Measurements from ENCODE around the gene HEBP2.

HEBP2 gene

DNA sequence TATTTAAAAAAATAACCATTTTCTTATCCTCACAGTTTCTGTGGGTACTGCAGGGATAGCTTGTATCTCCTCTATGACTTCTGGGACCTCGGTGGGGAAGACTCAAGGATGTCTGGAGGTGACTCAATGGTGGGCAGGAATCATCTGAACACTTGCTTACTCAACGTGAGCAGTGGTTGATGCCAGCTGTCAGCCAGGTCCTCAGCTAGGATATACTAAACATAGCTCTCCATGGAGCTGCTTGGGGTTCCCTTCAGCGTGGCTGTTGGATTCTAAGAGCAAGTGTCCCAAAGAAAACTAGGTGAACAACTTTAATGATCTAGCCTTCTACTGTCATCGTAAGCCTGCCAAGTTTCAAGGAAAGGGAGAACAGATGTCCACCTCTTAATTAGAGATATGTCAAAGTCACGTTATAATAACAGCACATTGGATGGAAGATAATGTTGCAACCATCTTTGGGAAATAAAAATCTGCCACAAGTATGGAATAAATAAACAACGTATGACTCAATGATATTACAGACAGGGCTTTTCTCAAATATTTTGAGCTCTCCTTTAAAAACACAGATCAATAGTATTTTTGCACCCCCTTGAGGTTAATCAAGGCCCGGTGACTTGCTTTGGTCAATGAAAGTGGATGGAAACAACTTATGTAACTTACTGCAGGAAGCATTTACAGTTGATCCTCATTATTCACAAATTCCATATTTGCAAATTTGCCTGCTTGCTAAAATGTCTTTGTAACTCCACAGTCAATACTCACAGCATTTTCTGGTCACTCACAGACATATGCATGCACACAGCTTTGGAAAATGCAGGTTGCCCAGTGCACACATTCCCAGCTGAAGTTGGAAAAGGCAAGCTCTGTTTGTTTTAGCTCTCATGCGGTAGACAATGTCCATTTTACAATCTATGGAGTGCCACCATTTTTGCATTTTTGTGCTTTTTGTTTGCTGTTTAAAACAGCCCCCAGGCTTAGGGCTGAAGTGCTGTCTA, 6.6 kb upstream of the HEBP2 start:
- FAIRE-seq, result no peak

DNA sequence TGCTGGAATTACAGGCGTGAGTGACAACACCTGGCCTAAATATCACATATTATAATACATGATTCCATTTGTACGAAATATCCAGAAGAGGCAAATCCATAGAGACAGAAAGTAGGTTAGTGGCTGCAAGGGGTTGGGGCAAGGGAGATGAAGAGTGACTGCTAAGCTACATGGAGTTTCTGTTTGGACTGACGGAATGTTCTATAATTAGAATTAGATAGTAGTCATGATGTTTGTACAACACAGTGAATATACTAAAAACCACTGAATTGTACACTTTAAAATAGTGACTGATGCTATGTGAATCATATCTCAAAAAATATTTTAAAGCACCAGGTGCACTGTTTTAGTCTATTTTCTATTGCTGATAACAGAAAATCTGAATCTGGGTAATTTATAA, 3.7 kb upstream of the HEBP2 start:
- FAIRE-seq, result no peak

DNA sequence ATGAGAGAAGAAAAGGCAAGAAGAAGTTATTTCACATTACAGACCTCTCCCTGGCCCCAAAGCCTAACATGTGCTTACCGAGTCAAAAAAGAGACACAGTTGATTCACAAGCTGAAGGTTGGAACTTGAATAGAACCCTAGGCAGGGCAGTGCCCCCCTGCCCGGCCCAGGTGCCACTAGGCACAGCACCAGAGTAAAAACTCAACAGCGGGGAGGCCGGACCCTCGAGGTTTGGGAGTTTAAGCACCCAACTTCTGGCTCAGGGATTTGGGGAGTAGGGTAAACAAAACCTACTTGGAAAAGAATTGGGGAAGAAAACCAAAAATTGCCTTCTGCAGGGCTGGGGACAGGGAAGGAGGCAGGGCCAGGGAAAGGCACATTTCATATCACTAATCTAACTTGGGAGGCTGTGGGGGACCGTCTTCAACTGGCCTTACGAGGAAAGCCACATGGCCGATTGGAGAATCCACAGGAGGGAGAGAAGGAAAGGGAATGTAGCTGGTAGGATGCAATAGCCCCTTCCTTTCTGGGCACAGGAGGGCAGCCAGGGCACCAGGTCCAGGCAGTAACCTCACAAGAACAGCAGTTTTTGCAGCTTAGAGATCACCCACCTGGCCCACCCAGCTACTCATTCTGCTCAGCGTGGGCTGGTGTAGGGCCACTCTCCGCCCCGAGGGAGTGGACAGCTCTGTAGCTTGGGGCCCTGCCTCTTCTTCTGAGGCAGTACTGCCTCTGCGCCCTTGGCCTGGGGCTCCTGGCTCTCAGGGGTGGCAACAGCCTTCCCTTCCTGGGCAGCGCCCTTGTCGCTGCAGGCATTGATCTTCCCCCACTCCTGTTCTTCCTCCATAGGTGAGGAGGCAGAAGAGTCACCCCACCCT, 1.8 kb upstream of the HEBP2 start:
- no peak for FAIRE-seq

DNA sequence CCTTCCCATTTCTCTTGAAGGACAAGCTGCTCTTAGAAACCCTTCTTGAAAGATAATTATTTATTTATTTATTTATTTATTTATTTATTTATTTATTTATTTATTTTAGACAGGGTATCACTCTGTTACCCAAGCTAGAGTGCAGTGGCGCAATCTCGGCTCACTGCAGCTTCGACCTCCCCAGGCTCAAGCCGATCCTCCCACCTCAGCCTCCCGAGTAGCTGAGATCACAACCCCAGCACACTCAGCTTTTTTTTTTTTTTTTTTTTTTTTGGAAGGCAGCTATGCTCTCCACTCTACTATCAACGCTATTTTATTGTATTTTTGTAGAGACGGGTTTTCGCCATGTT, 1.2 kb upstream of the HEBP2 start:
- FAIRE-seq, result no peak

DNA sequence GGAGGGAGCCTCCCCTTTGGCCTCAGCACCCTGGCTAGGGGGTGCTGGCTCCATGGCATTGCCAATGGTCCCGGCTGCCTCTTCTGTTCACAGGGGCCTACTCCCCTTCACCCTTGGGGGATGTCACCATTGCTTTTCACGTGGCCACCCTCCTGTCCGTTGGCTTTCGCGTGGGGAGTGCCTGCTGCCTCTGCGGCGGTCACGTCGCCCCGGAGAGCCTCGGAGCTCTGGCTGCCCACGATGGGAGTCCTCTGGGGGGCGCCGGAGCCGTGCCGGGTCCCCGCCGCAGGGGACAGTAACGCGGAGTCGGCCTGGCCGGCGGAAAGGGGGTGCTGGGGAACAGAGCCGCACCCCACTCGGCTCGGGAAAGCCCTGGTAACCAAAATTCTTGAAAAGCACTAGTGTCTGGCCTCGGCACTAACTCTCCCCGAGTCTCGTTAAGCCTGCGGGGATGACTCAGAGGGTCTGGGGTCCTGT, 661 bp upstream of the HEBP2 start:
- no peak for FAIRE-seq

DNA sequence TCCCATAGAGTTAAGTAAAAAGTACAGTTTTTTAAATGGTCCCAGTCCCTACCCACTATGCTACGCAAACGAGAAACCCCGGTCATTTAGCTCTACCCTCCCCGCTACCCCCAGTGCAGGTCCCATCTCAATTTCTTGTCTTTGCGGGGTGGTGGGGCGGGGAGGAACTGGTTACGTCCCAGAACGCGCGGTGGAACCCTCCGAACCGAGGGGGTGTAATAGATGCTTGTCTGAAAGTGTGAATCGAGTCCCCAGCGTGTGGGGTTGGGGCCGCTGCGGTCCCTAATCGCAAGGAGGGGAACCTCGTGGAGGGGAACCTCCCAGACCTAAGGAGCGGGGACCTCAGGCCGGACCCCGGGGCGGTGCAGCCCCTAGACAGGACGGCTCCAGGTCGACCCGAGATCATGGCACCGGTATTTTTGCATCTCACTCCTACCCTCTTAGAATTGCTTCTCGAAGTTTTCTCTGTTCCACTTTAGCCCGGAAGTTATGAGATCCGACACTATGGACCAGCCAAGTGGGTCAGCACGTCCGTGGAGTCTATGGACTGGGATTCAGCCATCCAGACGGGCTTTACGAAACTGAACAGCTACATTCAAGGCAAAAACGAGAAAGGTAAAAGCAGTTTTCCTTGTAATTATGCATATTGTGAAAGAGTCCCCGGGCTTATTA, 779 bp downstream of the HEBP2 start:
- FAIRE-seq, result no peak

DNA sequence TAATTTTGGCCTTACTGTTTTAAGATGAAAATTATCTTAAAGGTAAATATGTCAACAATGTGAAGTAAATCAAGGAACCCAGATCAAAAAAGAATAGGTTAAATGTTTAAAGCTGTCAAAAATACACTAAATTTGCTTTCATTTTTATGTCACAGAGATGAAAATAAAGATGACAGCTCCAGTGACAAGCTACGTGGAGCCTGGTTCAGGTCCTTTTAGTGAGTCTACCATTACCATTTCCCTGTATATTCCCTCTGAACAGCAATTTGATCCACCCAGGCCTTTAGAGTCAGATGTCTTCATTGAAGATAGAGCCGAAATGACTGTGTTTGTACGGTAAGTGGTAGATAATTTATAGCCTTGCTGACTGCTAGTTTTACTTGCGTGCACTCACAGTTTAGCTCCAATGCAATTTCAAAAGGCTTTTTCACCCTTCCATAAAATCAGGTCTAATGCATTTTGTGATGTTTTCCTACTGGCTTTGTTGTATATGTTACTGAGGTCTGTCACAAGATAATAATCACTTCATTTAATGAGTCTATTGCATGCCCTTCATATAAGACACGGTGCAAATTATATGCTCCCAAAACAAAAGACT, 1.9 kb downstream of the HEBP2 start:
- FAIRE-seq, result no peak

DNA sequence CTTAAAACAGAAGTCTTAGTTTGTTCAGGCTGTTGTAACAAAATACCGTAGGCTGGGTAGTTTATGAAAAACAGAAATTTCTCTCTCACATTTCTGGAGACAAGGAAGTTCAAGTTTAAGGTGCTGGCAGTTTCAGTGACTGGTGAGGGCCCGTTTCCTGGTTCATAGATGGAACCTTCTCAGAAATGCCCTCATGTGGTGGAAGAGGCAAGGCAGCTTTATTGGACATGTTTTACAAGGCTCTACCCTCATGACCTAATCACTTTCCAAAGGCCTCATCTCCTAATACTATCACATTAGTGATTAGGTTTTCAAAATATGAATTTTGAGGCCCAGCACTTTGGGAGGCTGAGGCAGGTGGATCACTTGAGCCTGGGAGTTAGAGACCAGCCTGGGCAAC, 2.4 kb downstream of the HEBP2 start:
- no peak for FAIRE-seq

DNA sequence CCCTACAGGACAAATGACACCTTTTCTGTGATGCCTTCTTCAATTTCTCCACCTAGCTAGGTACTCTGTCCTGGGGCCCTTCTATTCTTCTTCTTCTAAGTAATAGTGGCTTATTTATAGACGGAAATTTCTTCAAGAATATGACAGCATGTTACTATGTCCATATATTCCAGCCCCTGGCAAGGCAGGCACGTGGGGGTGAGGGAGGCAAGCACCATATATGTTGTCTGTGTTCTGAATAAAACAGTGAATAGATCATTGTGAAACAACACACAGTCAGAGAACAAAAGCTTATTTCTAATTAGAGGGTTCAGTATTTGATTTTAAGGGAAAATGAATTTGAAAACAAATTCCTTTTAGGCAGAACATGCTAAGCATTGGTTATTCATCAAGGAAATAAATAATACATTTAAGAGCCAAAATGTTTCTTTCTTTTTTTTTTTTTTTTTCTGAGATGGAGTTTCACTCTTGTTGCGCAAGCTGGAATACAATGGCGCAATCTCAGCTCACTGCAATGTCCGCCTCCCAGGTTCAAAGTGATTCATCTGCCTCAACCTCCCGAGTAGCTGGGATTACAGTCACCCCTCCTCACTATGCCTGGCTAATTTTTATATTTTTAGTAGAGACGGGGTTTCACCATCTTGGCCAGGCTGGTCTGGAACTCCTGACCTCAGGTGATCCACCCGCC, 6.2 kb downstream of the HEBP2 start:
- FAIRE-seq, result no peak

DNA sequence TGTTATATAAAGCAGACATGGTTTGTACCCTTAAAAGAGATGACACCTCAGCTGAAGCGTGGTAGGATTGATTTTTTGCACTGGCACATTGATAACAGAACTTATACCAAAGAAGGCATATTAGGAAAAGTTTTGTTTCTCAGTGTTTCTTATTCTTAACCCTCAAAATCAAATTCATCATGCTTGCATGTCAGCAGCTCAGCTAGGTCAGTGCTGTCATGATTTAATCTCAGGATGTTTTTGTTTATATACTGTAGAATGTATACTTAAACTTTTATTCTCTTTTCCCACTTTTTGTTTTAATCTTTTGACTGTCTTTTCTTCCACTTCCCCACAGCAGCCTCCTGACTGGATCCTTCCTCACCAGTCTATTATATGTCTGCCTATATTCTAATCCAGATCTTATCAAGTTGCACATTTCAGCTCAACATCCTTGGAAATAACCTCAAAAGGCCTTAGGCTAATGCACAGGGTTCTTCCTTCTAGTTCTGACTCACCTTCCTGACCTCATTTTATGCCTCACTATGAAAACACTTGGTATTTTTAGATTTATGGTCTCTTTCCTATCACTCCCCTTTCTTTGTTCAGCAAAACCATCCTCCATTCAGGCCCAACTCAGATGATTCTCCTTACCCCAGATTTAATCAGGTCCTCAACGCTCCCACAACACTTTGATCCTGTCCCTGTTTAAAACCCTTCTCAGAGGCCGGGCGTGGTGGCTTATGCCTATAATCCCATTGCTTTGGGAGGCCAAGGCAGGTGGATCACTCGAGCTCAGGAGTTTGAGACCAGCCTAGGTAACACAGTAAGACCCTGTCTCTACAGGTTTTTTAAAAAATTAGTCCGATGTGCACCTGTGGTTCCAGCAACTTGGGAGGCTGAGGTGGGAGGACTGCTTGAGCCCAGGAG, 7.2 kb downstream of the HEBP2 start:
- FAIRE-seq, result no peak

DNA sequence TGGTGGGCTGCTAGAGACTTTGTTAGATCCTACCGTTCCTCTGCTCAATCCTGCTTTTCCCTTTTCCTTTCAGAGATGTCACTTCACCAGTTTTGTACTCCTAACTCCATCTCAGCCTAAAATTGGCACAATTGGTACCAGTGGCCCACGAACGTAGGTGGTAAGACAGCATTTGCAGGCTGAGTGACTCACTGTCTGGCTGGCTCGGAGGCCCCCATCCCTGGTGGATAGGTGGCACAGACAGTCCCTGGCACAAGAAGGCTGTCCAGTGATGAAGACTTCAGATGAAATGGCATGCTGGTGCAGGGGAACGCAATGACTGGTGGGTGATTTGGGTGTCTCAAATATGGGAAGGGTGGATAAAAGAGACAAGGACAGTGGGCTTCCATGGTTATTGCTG, 11.1 kb downstream of the HEBP2 start:
- no peak for FAIRE-seq

DNA sequence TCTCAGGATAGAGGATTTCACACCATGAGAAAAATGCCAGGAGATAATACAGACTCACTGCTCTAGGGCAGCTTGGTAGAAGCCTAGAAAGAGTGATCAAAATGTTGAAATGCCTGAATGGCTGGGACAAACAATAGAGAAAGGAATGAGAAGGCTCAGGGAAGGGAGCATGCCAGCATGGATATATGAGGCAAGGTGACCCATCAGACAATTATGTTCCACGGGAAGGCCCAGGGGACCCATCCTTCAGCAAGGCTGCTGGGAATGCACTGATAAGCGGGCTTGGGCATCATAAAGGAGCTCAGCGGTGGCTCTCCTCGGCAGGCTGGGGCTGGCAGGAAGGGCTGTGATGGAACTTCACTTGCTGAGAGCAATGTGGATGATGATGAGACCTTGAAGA, 12.2 kb downstream of the HEBP2 start:
- FAIRE-seq, result no peak

DNA sequence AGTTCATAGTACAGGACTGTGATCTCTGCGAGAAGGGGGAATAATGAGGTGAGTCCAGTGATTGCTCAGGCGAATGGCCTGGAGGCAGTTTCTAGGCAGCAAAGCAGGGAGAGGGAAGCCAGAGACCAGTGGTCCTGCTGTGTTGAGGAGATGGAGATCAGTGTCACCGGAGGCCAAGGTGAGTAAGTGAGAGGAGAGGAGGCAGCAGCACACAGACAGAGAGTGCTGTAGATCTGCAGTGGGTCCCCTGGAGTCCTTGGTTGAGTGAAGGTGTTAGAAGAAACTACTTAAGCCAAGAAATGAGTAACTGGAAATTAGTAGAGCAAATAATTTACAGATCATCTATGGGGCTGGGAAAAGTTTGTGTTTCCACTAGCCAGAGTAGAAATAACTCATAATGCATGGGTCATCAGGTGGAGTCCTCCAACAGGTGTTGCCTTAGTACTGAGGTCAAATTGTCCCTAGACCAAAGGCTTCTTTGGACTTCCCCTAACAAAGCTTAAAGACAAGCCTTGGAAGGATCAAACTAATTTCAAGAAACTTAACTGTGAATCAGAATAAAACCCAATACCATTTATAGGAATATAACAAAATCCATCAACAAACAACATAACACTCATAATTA, 13.6 kb downstream of the HEBP2 start:
- FAIRE-seq, result no peak

DNA sequence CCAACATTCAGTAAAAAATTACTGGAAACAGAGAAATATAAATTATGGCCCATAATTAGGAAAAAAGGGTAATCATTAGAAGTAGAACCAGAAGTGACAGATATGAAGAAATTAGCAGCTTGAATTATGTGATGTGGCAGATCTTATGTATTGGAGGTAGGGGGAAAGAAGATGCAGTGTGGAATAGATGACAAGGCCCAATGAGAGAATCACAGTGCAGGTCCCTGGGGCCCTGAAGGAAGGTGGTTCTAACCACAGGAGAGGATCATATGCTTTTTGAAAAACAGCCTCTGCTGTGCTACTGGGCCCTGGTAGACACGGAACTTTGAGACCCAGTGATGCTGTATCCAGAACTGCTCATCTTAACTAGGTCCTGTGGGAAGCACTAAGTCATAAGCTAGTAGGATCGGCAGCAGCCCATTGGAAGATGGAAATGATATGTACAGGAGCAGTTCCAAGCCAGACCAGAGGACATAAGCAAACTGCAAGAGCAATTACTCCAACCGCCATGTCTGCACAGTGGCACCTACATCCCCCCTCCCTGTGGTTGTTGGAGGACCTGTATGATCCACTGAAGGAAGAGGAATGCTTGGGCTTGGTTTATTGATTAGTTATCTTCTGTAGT, 14.2 kb downstream of the HEBP2 start:
- no peak for FAIRE-seq

DNA sequence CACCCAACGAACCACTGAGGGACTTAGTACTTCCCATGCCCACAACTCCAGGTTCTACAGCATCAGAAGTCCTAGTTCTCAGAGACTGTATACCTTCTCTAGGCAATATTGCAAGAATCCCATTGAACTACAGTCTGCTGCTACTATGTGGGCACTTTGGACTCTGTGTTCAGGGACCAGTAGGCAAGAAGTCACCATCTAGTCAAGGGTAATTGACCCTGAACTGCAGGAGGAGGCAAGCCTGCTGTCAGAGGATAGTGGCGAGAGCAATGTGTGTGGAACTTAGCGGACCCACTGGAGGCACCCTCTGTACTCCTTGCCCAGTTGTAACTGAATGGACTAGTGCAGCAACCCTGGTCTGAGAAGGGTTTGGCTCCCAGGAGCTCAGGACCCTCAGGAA, 15.7 kb downstream of the HEBP2 start:
- FAIRE-seq, result no peak

DNA sequence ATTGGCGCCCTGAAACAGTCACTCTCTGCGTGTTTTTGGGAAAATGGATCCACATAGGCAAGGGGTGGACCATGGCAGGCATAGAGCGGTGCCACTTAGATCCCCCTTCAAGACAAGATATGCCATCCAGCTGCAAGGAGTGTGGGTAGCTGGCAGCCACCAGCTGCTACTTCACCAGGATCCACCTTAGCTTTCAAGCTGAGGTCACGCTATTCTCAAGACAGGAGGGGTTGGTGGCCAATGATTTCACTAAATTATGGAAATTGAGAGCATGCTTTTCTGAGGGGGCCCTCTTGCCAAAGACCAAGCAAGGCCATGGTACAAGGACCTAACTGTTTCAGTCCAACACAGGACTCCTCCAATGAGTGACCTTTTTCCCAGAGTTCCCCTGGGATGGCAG, 16.3 kb downstream of the HEBP2 start:
- FAIRE-seq, result no peak

DNA sequence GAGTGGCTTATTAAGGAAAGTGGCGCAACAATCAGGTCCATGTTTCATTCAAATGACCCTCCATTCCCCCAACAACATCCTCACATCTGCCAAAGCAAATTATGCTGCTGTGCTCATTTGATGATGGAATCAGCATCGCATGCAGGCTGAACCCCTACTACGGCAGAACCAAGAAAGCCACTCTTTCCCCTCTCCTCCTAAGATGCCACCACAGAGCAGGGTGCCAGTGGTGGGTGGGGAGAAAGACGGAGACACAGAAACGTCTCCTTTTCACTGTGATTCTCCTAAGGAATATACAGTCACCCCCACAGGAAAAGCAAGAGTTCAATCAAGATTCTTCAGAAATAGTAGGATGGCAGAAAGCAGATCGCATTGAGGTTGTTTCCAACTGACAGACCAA, 17.1 kb downstream of the HEBP2 start:
- no peak for FAIRE-seq

DNA sequence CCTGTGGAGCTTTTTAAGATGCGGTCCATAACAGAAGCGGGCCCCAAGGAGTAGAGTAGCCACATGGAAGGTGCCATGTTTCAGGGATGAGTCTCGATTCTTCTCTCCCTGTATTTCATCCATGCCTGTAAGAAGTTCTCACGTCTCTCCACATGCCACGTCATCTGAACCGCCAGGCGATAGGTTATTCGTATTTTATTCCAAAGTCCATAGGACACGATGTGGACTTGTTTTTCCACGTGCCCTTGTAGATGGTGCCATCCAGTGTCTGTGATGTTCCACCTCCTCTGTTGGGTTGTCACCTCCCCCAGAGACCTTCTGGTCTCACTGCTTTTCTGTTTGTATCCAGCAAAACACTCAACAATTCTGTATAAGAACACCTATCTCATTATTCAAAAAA, 17.6 kb downstream of the HEBP2 start:
- FAIRE-seq, result no peak

DNA sequence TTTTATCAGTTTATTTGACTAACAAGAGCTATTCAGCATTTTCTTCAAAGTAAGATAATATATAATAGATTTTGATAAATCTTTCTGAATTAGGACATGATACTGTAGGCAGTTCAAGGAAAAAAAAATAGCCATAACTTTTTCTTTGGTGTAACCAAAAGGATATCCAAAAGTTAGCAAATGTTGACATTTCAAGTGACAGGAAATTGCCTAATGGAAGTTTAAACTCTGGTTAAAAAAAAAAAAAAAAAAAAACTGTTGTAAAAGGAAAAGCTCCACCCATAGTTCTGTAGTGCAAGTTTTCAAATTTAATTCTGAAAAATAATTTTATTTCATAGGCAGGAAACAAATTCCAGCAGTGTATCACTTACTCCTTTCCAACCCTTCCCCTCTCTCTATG, 18.8 kb downstream of the HEBP2 start:
- no peak for FAIRE-seq

Data from colon (tissue), 2 donors.